Trophoblast cell (in vitro differentiated cells and primary cell): ENCODE data around the gene RELB.

Experiments used
- DNase-seq, 2 donors: peaks; one replicate each; pipeline ENCODE4 v3.0.0-alpha.2; 2016
- H2AFZ ChIP-seq: 2 replicates; pipeline ENCODE4 v1.6.1; 2013; ENCODE audit warnings: low read length, moderate library complexity, mild to moderate bottlenecking; ENCODE audit not compliant: insufficient read depth, poor library complexity
- H2AK5ac ChIP-seq: 2 replicates; pipeline ENCODE4 v1.6.1; 2013; ENCODE audit warnings: mild to moderate bottlenecking, low read length
- H2BK120ac ChIP-seq: 2 replicates; pipeline ENCODE4 v1.6.1; 2013; ENCODE audit warnings: low read length, mild to moderate bottlenecking, moderate library complexity; ENCODE audit not compliant: insufficient read depth, poor library complexity
- H2BK12ac ChIP-seq: 2 replicates; pipeline ENCODE4 v1.6.1; 2013; ENCODE audit warnings: mild to moderate bottlenecking, low read length, moderate library complexity
- H2BK5ac ChIP-seq: 2 replicates; pipeline ENCODE4 v1.6.1; 2013; ENCODE audit warnings: low read length, low read depth, moderate library complexity, mild to moderate bottlenecking; ENCODE audit not compliant: poor library complexity
- H3K14ac ChIP-seq: 2 replicates; pipeline ENCODE4 v1.6.1; 2013; ENCODE audit warnings: mild to moderate bottlenecking, low read length
- H3K18ac ChIP-seq: 2 replicates; pipeline ENCODE4 v1.6.1; 2013; ENCODE audit warnings: mild to moderate bottlenecking, low read length
- H3K23ac ChIP-seq: 2 replicates; pipeline ENCODE4 v1.6.1; 2013; ENCODE audit warnings: low read length
- H3K27ac ChIP-seq: 2 replicates; pipeline ENCODE4 v1.5.1; 2013; ENCODE audit warnings: low read depth, mild to moderate bottlenecking, inconsistent platforms, low read length, moderate library complexity
- H3K27me3 ChIP-seq: 2 replicates; pipeline ENCODE4 v1.6.1; 2013; ENCODE audit warnings: inconsistent platforms, mild to moderate bottlenecking, low read length, moderate library complexity; ENCODE audit not compliant: insufficient read depth
- H3K36me3 ChIP-seq, 2 experiments: 1 replicate in 1 of 2; 2 replicates in 1 of 2; pipeline ENCODE4 v1.6.1; 2013; ENCODE audit warnings: low read length in 2 of 2, mild to moderate bottlenecking in 2 of 2, moderate library complexity in 1 of 2; ENCODE audit not compliant: insufficient read depth in 2 of 2, control insufficient read depth in 1 of 2
- H3K4ac ChIP-seq: 2 replicates; pipeline ENCODE4 v1.6.1; 2013; ENCODE audit warnings: low read depth, mild to moderate bottlenecking, low read length, moderate library complexity
- H3K4me1 ChIP-seq, 2 experiments: 1 replicate in 1 of 2; 2 replicates in 1 of 2; pipeline ENCODE4 v1.6.1; 2013; ENCODE audit warnings: low read length in 2 of 2, mild to moderate bottlenecking in 2 of 2, moderate library complexity in 1 of 2; ENCODE audit not compliant: insufficient read depth in 2 of 2, control insufficient read depth in 1 of 2
- H3K4me2 ChIP-seq: 2 replicates; pipeline ENCODE4 v1.6.1; 2013; ENCODE audit warnings: inconsistent platforms, mild to moderate bottlenecking, low read length, moderate library complexity
- H3K4me3 ChIP-seq: 2 replicates; pipeline ENCODE4 v1.5.1; 2013; ENCODE audit warnings: mild to moderate bottlenecking, low read depth, low read length, inconsistent platforms
- H3K79me1 ChIP-seq: one replicate; pipeline ENCODE4 v1.6.1; 2013; ENCODE audit warnings: low read length
- H3K79me2 ChIP-seq: 2 replicates; pipeline ENCODE4 v1.6.1; 2013; ENCODE audit warnings: low read length, mild to moderate bottlenecking; ENCODE audit not compliant: control insufficient read depth, insufficient read depth, poor library complexity
- H3K9ac ChIP-seq: 2 replicates; pipeline ENCODE4 v1.6.1; 2013; ENCODE audit warnings: mild to moderate bottlenecking, low read length
- H3K9me3 ChIP-seq: 2 replicates; pipeline ENCODE4 v1.6.1; 2013; ENCODE audit warnings: low read depth, mild to moderate bottlenecking, control low read depth, inconsistent platforms, low read length; ENCODE audit not compliant: insufficient read depth
- H4K12ac ChIP-seq: 2 replicates; pipeline ENCODE4 v1.6.1; 2013; ENCODE audit warnings: low read depth, mild to moderate bottlenecking, low read length, moderate library complexity
- H4K8ac ChIP-seq: 2 replicates; pipeline ENCODE4 v1.6.1; 2013; ENCODE audit warnings: low read depth, mild to moderate bottlenecking, low read length, moderate library complexity
- H4K91ac ChIP-seq: one replicate; pipeline ENCODE4 v1.6.1; 2013; ENCODE audit warnings: low read depth, mild to moderate bottlenecking, low read length, moderate library complexity
- WGBS: extraction: QIAGEN DNeasy Blood & Tissue Kit; methylation state at CpG from one replicate; pipeline ENCODE4 v1.1.7; 2013; ENCODE audit warnings: missing lambda C conversion rate; ENCODE audit not compliant: insufficient read length, insufficient coverage; ENCODE audit errors: extremely low coverage; 5-methylcytosine and 5-hydroxymethylcytosine counted together

Gene RELB

GRCh38 chr19:45003485-45003884 is 2.2 kb downstream of the RELB start:
- H3K79me2 ChIP-seq = no peaks in the 10 kb centered on the region
- H2AFZ ChIP-seq = no peak overlapping the region
- H3K27me3 ChIP-seq = no peaks in the 10 kb centered on the region
- WGBS = no CpG with 5 or more reads among the region's 4 CpGs
- peaks cover 4 to 6% of the 10 kb centered on the region in 2 experiments for H3K36me3 ChIP-seq
- H3K14ac ChIP-seq = no peak overlapping the region
- H2BK12ac ChIP-seq = no peak overlapping the region
- H3K4ac ChIP-seq = no peak overlapping the region
- H3K79me1 ChIP-seq = peaks cover 6% of the 10 kb centered on the region
- H3K4me3 ChIP-seq = no peak overlapping the region
- H4K91ac ChIP-seq = no peak overlapping the region
- H3K18ac ChIP-seq = no peak overlapping the region
- no peak overlapping the region for H4K12ac ChIP-seq
- peaks cover 2 to 3% of the 10 kb centered on the region in 2 experiments for H3K4me1 ChIP-seq
- no peak overlapping the region for H3K9ac ChIP-seq
- H2AK5ac ChIP-seq = no peak overlapping the region
- H2BK120ac ChIP-seq = no peak overlapping the region
- H3K4me2 ChIP-seq = no peak overlapping the region
- H2BK5ac ChIP-seq = no peak overlapping the region
- no peak overlapping the region for H4K8ac ChIP-seq
- DNase-seq = no peak
- no peaks in the 10 kb centered on the region for H3K9me3 ChIP-seq
- H3K23ac ChIP-seq = no peak overlapping the region
- no peak overlapping the region for H3K27ac ChIP-seq

- Histone ChIP-seq H3K27me3 (no peaks in the 10 kb centered on the region), H3K9me3 (no peaks in the 10 kb centered on the region), H3K14ac (no peak overlapping the region), H3K4me3 (no peak overlapping the region), H3K4me2 (no peak overlapping the region), H3K4me1 (peaks cover 2 to 3% of the 10 kb centered on the region in 2 experiments), H3K79me2 (no peaks in the 10 kb centered on the region), H2AK5ac (no peak overlapping the region), H4K12ac (no peak overlapping the region), H3K4ac (no peak overlapping the region), H3K18ac (no peak overlapping the region), H2BK120ac (no peak overlapping the region), H3K36me3 (peaks cover 4 to 6% of the 10 kb centered on the region in 2 experiments), H4K91ac (no peak overlapping the region), H2BK5ac (no peak overlapping the region), H3K79me1 (peaks cover 6% of the 10 kb centered on the region), H3K9ac (no peak overlapping the region), H2AFZ (no peak overlapping the region), H2BK12ac (no peak overlapping the region), H4K8ac (no peak overlapping the region), H3K23ac (no peak overlapping the region), H3K27ac (no peak overlapping the region)
- WGBS = no CpG with 5 or more reads among the region's 9 CpGs
- DNase-seq = no peak
Measured at GRCh38 chr19:45005787-45006186, 4.5 kb downstream of the RELB start.

- whole genome bisulfite sequencing = no CpG with 5 or more reads among the region's 10 CpGs
Measured at GRCh38 chr19:45008552-45008951, 7.3 kb downstream of the RELB start.

GRCh38 chr19:45009625-45010255 is 8.5 kb downstream of the RELB start:
- Histone ChIP-seq H3K4ac (no peak overlapping the region), H4K8ac (no peak overlapping the region)
- no CpG with 5 or more reads among the region's 9 CpGs for WGBS

More at GRCh38 chr19:45008552-45008951, 7.3 kb downstream of the RELB start:
- H2BK12ac ChIP-seq = no peak overlapping the region
- no peak overlapping the region for H3K27ac ChIP-seq
- no peaks in the 10 kb centered on the region for H3K27me3 ChIP-seq
- peaks cover 6 to 11% of the 10 kb centered on the region in 2 experiments for H3K36me3 ChIP-seq
- peak overlapping the region; percentile 5 for H3K9ac ChIP-seq
- no peak overlapping the region for H2BK5ac ChIP-seq
- peak; percentile 33 to 65 for DNase-seq
- H2BK120ac ChIP-seq = no peak overlapping the region
- no peak overlapping the region for H3K4me3 ChIP-seq
- H3K79me1 ChIP-seq = no peaks in the 10 kb centered on the region
- no peak overlapping the region for H3K18ac ChIP-seq
- no peak overlapping the region for H2AK5ac ChIP-seq
- H4K8ac ChIP-seq = no peak overlapping the region
- no peak overlapping the region for H3K4me2 ChIP-seq
- no peak overlapping the region for H2AFZ ChIP-seq
- no peaks in the 10 kb centered on the region for H3K4me1 ChIP-seq
- H4K12ac ChIP-seq = no peak overlapping the region
- no peak overlapping the region for H4K91ac ChIP-seq
- no peak overlapping the region for H3K14ac ChIP-seq
- no peaks in the 10 kb centered on the region for H3K79me2 ChIP-seq
- no peak overlapping the region for H3K4ac ChIP-seq
- H3K23ac ChIP-seq = no peak overlapping the region
- no peaks in the 10 kb centered on the region for H3K9me3 ChIP-seq

More at GRCh38 chr19:45009625-45010255, 8.5 kb downstream of the RELB start:
- peak; percentile 81 to 88 for DNase-seq
- no peak overlapping the region for H3K27ac ChIP-seq
- H3K9ac ChIP-seq = no peak overlapping the region
- no peaks in the 10 kb centered on the region for H3K79me2 ChIP-seq
- H3K4me1 ChIP-seq = no peaks in the 10 kb centered on the region
- no peaks in the 10 kb centered on the region for H3K79me1 ChIP-seq
- no peak overlapping the region for H2AFZ ChIP-seq
- no peak overlapping the region for H3K4me2 ChIP-seq
- no peak overlapping the region for H3K4me3 ChIP-seq
- no peak overlapping the region for H4K12ac ChIP-seq
- H2BK12ac ChIP-seq = no peak overlapping the region
- H2AK5ac ChIP-seq = no peak overlapping the region
- no peak overlapping the region for H3K18ac ChIP-seq
- H3K36me3 ChIP-seq = peaks cover 6 to 13% of the 10 kb centered on the region in 2 experiments
- no peak overlapping the region for H2BK120ac ChIP-seq
- H3K9me3 ChIP-seq = no peaks in the 10 kb centered on the region
- H3K27me3 ChIP-seq = no peaks in the 10 kb centered on the region
- no peak overlapping the region for H2BK5ac ChIP-seq
- H3K14ac ChIP-seq = no peak overlapping the region
- H3K23ac ChIP-seq = no peak overlapping the region
- H4K91ac ChIP-seq = no peak overlapping the region
